Measurements from ENCODE around the gene BACH2.

Gene BACH2

GRCh38 chr6:90179190-90180169 lies 117.2 kb downstream of the BACH2 start:
- no peak overlapping the region for H3K4me3 ChIP-seq (ENCODE audit: control insufficient read depth, low read depth, low read length)
- TF ChIP-seq CTCF (IDR thresholded peaks at IDR 0.05; ENCODE audit: control insufficient read depth, insufficient read depth, low read depth, low read length, missing control alignments) = peak; percentile 47
- no peak for DNase-seq (ENCODE audit: low read depth)

GRCh38 chr6:90178384-90178855 lies 118.2 kb downstream of the BACH2 start:
- no peak overlapping the region for H3K4me3 ChIP-seq (ENCODE audit: control insufficient read depth, low read depth, low read length)
- DNase-seq (ENCODE audit: low read depth) = no peak
- TF ChIP-seq CTCF (IDR thresholded peaks at IDR 0.05; ENCODE audit: control insufficient read depth, insufficient read depth, low read depth, low read length, missing control alignments) = no peak

GRCh38 chr6:90177544-90178383 lies 118.9 kb downstream of the BACH2 start:
- H3K4me3 ChIP-seq (ENCODE audit: control insufficient read depth, low read depth, low read length) = no peak overlapping the region
- no peak for TF ChIP-seq CTCF (IDR thresholded peaks at IDR 0.05; ENCODE audit: control insufficient read depth, insufficient read depth, low read depth, low read length, missing control alignments)
- DNase-seq (ENCODE audit: low read depth) = no peak

GRCh38 chr6:90175627-90176538 lies 120.8 kb downstream of the BACH2 start:
- TF ChIP-seq CTCF (IDR thresholded peaks at IDR 0.05; ENCODE audit: control insufficient read depth, insufficient read depth, low read depth, low read length, missing control alignments) = no peak
- no peak overlapping the region for H3K4me3 ChIP-seq (ENCODE audit: control insufficient read depth, low read depth, low read length)
- DNase-seq (ENCODE audit: low read depth) = no peak

DNA sequence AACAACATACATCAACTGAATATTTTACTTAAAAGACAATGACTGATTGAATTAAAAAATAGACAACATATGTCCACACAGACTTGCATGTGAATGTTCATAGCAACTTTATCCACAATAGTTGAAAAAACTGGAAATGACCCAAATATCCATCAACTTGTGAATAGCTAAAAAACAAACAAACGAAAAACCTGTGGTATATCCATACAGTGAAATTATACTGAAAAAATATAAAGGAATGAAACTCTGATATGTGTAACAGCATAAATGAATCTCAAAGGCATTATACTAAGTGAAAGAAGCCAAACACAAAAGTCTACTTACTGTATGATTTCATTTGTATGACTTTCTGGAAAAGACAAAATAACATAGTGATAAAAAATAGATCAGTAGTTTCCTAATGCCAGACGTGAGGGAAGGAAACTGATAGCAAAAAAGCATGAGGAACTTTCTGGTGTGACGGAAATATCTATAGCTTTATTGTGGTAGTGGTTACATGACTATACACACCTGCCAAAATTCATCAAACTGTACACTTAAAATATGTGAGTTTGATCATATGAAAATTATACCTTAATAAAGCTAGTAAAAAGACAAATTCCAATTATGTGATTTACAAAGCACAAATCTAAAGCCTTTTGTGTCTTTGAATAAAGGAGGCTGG lies 123.2 kb downstream of the BACH2 start:
- no peak for TF ChIP-seq CTCF (IDR thresholded peaks at IDR 0.05; ENCODE audit: control insufficient read depth, insufficient read depth, low read depth, low read length, missing control alignments)
- no peak overlapping the region for H3K4me3 ChIP-seq (ENCODE audit: control insufficient read depth, low read depth, low read length)
- no peak for DNase-seq (ENCODE audit: low read depth)

All from AG09309 (cell line).